Caco-2 (cell line): ENCODE data around the gene HEPHL1. TPM values are rescaled to one million over a fixed set of nuclear protein-coding genes. Genes with fewer than 3 reads are reported as not detected.

Source experiments
- BruUV-seq: library from RNA; stranded (reverse); fragments of 400-500 nt; replicated peaks from 2 replicates; lab custom pipeline; 2021; lab: Mats Ljungman, UMichigan
- CTCF ChIA-PET: fragments of 300-600 bp; sonication (Branson Sonifier 250); formaldehyde crosslinking; loops from one replicate; lab custom pipeline; 2022; ENCODE audit warnings: antibody characterized with exemption; lab: Charles Lee
- POLR2A ChIA-PET: fragments of 300-600 bp; sonication (Branson Sonifier 250); formaldehyde crosslinking; loops from one replicate; lab custom pipeline; 2022; ENCODE audit warnings: antibody characterized with exemption; lab: Charles Lee
- DNase-seq, 2 experiments: peaks; one replicate each; pipeline versions ENCODE4 v3.0.0 to v3.0.0-alpha.2; 2020 to 2022
- H3K27me3 ChIP-seq: replicated peaks from 2 replicates; pipeline ENCODE4 v1.6.0; 2011; ENCODE audit warnings: low read length; ENCODE audit not compliant: control insufficient read depth, insufficient read depth
- H3K36me3 ChIP-seq: 2 replicates; pipeline ENCODE4 v1.5.1; 2011; ENCODE audit warnings: low read length; ENCODE audit not compliant: control insufficient read depth, insufficient read depth
- H3K4me1 ChIP-seq: fragments of 250-450 bp; sonication (Bioruptor Pico); 2 replicates; pipeline ENCODE4 v1.5.1; 2020; ENCODE audit warnings: mild to moderate bottlenecking
- H3K4me3 ChIP-seq: 2 replicates; pipeline ENCODE4 v1.5.1; 2011; ENCODE audit warnings: low read depth, mild to moderate bottlenecking, control low read depth, low read length
- H3K9me3 ChIP-seq: fragments of 250-450 bp; sonication (Bioruptor Pico); 2 replicates; pipeline ENCODE4 v1.5.1; 2020; ENCODE audit warnings: mild to moderate bottlenecking, moderate library complexity
- H3K27ac Mint-ChIP-seq: one replicate; pipeline ENCODE4 v1.8.0; 2022; ENCODE audit warnings: mixed read lengths; ENCODE audit not compliant: unreplicated experiment
- H3K27me3 Mint-ChIP-seq: one replicate; pipeline ENCODE4 v1.8.0; 2022; ENCODE audit warnings: mixed read lengths; ENCODE audit not compliant: insufficient read depth, unreplicated experiment
- H3K36me3 Mint-ChIP-seq: one replicate; pipeline ENCODE4 v1.8.0; 2022; ENCODE audit warnings: mild to moderate bottlenecking, mixed read lengths; ENCODE audit not compliant: insufficient read depth, unreplicated experiment
- H3K4me1 Mint-ChIP-seq: one replicate; pipeline ENCODE4 v1.8.0; 2022; ENCODE audit warnings: low read depth, mixed read lengths; ENCODE audit not compliant: unreplicated experiment
- H3K4me3 Mint-ChIP-seq: one replicate; pipeline ENCODE4 v1.8.0; 2022; ENCODE audit warnings: mild to moderate bottlenecking, moderate library complexity, mixed read lengths; ENCODE audit not compliant: unreplicated experiment
- H3K9me3 Mint-ChIP-seq: one replicate; pipeline ENCODE4 v1.8.0; 2022; ENCODE audit warnings: mixed read lengths; ENCODE audit not compliant: unreplicated experiment
- CTCF ChIP-seq, 2 experiments: fragments of 200-600 bp in 1 of 2; IDR thresholded peaks; 1 replicate in 1 of 2; 2 replicates in 1 of 2; pipeline versions ENCODE4 v1.5.1 to v1.8.0; 2011 to 2022; ENCODE audit warnings: antibody characterized with exemption in 1 of 2, control low read depth in 1 of 2, inconsistent platforms in 1 of 2, low read depth in 1 of 2, low read length in 1 of 2, mild to moderate bottlenecking in 1 of 2, moderate library complexity in 1 of 2; ENCODE audit not compliant: insufficient read depth in 1 of 2, severe bottlenecking in 1 of 2, unreplicated experiment in 1 of 2
- intact Hi-C: fragments of 100-400 bp; cut with micrococcal nuclease; formaldehyde crosslinking; loops from one replicate; pipeline ENCODE4 v1.10.0; 2022; ENCODE audit not compliant: unreplicated experiment
- total RNA-seq: library from RNA; stranded (reverse); gene quantifications from 2 replicates; pipeline ENCODE4 v1.2.3, GENCODE V29; 2022

The HEPHL1 gene
- total RNA-seq, 1 experiment from 2014 or later = not detected

GRCh38 chr11:93997741-93998140, 23.4 kb upstream of the HEPHL1 start:
- H3K4me3 ChIP-seq = no peak overlapping the region
- peaks cover 5% of the 10 kb centered on the region for H3K36me3 Mint-ChIP-seq
- no peaks in the 10 kb centered on the region for H3K4me1 ChIP-seq
- no peak overlapping the region for H3K27ac Mint-ChIP-seq
- ChIA-PET POLR2A (no interaction called here), CTCF (no interaction called here)
- H3K36me3 ChIP-seq = no peaks in the 10 kb centered on the region
- DNase-seq = no peak
- no peaks in the 10 kb centered on the region for H3K27me3 ChIP-seq
- TF ChIP-seq CTCF (IDR thresholded peaks at IDR 0.05; ENCODE audit: insufficient read depth in 1 of 2, low read depth in 1 of 2, low read length in 1 of 2, severe bottlenecking in 1 of 2, unreplicated experiment in 1 of 2) = no peak
- H3K9me3 Mint-ChIP-seq = peaks cover 19% of the 10 kb centered on the region
- intact Hi-C loops = no loop called here
- no peak overlapping the region for H3K4me3 Mint-ChIP-seq
- no peaks in the 10 kb centered on the region for H3K4me1 Mint-ChIP-seq
- peaks cover 15% of the 10 kb centered on the region for H3K9me3 ChIP-seq
- BruUV-seq = no TSS peak
- no peaks in the 10 kb centered on the region for H3K27me3 Mint-ChIP-seq

GRCh38 chr11:94000659-94001058, 20.5 kb upstream of the HEPHL1 start:
- H3K27me3 Mint-ChIP-seq = peaks cover 4% of the 10 kb centered on the region
- Histone ChIP-seq H3K36me3 (no peaks in the 10 kb centered on the region), H3K4me3 (no peak overlapping the region), H3K27me3 (no peaks in the 10 kb centered on the region), H3K9me3 (no peaks in the 10 kb centered on the region), H3K4me1 (no peaks in the 10 kb centered on the region)
- no peak for DNase-seq
- no peaks in the 10 kb centered on the region for H3K4me1 Mint-ChIP-seq
- no peaks in the 10 kb centered on the region for H3K36me3 Mint-ChIP-seq
- intact Hi-C loops = no loop called here
- no peak for TF ChIP-seq CTCF (IDR thresholded peaks at IDR 0.05; ENCODE audit: insufficient read depth in 1 of 2, low read depth in 1 of 2, low read length in 1 of 2, severe bottlenecking in 1 of 2, unreplicated experiment in 1 of 2)
- H3K27ac Mint-ChIP-seq = no peak overlapping the region
- no TSS peak for BruUV-seq
- no peak overlapping the region for H3K4me3 Mint-ChIP-seq
- POLR2A ChIA-PET = no interaction called here
- CTCF ChIA-PET = no interaction called here
- peaks cover 6% of the 10 kb centered on the region for H3K9me3 Mint-ChIP-seq

GRCh38 chr11:94002226-94002625, 18.9 kb upstream of the HEPHL1 start:
- H3K4me3 ChIP-seq = no peak overlapping the region
- Mint-ChIP-seq H3K36me3 (no peaks in the 10 kb centered on the region), H3K9me3 (peaks cover 11% of the 10 kb centered on the region), H3K4me3 (no peak overlapping the region), H3K27ac (no peak overlapping the region), H3K4me1 (no peaks in the 10 kb centered on the region), H3K27me3 (peaks cover 7% of the 10 kb centered on the region)
- H3K9me3 ChIP-seq = no peaks in the 10 kb centered on the region
- DNase-seq = no peak
- intact Hi-C loops = no loop called here
- no peak for TF ChIP-seq CTCF (IDR thresholded peaks at IDR 0.05; ENCODE audit: insufficient read depth in 1 of 2, low read depth in 1 of 2, low read length in 1 of 2, severe bottlenecking in 1 of 2, unreplicated experiment in 1 of 2)
- no peaks in the 10 kb centered on the region for H3K27me3 ChIP-seq
- no TSS peak for BruUV-seq
- no peaks in the 10 kb centered on the region for H3K4me1 ChIP-seq
- H3K36me3 ChIP-seq = no peaks in the 10 kb centered on the region
- ChIA-PET POLR2A (no interaction called here), CTCF (no interaction called here)
